A549 treated with CORT108297 at 1 μM for 4 hours (cell line): ENCODE data around the gene DCAF17. TPM values are rescaled to one million over a fixed set of nuclear protein-coding genes. Genes with fewer than 3 reads are reported as not detected.

ENCODE experiments used
- total RNA-seq: library from RNA; stranded (reverse); fragments of 200-300 nt; extraction: Qiagen RNA extraction; gene quantifications from 5 replicates; pipeline ENCODE4 v1.2.3, GENCODE V29; 2022

Gene DCAF17, protein sequence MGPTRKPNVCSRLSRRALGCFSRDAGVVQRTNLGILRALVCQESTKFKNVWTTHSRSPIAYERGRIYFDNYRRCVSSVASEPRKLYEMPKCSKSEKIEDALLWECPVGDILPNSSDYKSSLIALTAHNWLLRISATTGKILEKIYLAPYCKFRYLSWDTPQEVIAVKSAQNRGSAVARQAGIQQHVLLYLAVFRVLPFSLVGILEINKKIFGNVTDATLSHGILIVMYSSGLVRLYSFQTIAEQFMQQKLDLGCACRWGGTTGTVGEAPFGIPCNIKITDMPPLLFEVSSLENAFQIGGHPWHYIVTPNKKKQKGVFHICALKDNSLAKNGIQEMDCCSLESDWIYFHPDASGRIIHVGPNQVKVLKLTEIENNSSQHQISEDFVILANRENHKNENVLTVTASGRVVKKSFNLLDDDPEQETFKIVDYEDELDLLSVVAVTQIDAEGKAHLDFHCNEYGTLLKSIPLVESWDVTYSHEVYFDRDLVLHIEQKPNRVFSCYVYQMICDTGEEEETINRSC
- total RNA-seq: 7.3 to 11.6 TPM (median 9.9 TPM) in 5 replicates

DNA sequence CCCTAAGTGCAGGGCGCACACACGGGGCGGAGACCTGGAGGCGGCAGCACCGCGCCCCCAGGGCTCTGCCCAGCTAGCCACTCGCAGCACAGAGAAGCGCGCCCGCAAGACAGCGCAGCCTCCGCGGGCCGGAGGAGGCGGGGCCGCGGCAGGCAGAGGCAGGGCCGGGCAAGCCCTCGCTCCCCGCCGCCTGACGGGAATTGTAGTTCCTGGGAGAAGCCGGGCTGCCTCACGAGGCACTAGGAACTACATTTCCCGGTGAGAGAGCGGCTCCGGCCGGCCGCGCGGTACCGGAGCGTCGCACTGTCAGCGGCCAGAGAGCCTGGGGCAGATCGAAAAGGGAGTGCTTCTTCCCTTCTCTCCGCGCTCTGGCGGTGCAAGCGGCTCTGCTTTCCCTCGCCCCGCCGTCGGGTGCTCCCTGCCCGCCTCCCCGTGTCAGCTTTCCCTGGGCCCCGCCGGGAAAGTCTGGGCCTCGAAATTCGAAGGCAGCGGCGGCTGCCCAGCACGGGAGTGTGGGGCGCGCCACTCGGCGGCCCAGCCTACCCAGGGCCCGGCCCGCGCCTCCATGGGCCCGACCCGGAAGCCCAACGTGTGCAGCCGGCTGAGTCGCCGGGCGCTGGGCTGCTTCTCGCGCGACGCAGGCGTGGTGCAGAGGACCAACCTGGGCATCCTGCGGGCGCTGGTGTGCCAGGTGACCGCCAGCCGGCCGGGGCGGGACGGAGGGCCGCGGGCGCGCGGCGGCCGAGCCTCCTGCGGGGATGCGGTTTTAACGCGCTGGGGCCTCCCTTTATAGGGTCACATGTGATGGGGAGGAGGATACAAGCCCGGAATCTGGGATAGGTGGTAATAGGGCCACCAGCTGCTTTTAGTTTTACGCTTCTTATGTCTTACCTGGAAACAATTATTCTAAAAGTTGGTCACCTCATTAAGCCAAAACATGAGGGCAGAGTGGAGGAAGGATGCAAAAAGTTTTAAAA is at the start of gene DCAF17:
DCAF17 (plus strand) TSS at position 214 of the 977 bp plus-strand sequence; CDS start at position 566, 352 bp downstream.

DNA sequence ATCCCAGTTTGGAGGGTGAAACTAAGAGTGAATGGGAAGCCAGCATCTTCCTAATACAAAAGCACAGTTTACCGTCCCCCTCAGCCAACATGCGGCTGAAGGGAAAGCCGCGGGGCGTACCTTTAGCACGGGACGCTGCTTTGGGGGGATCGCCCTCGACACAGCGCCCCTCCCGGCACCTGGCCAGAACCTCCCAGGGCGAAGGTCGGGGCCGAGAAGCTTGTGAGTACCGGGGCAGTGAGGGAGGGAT is 338 bp upstream of the DCAF17 start, which contains the start of gene METTL8:
METTL8 (minus strand) TSS at position 228 of the 250 bp plus-strand sequence. CDS start 41,805 bp downstream, outside the sequence.

DNA sequence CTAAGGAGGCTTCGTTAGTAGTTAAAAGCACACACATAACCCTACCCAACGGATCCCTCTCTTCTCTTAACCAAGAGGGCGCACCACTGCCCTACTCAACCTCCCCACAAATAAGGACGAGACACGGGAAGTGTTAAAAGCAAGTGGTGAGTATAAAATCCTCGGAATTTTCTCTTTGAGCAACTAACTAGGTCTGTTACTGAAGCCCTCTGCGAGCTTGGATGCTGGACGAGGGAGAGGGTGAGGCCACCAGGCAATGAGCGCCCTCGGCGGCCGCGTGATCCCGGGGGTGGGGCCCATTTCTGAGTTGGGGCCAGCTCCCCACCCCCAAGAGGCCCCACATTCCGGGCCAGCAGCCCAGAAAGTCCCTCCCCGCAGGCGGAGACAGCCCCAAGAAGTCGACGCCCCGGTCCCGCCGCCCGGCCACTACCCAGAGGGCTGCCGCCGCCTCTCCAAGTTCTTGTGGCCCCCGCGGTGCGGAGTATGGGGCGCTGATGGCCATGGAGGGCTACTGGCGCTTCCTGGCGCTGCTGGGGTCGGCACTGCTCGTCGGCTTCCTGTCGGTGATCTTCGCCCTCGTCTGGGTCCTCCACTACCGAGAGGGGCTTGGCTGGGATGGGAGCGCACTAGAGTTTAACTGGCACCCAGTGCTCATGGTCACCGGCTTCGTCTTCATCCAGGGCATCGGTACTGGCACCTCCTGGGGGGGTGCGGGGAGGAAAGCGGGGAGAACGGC is 88.2 kb downstream of the DCAF17 start, which contains the start of gene CYBRD1:
CYBRD1 (plus strand) TSS at position 423 of the 736 bp plus-strand sequence; CDS start at position 495, 72 bp downstream.

Other genes with a start within 250 kb of the DCAF17 start
- gene METTL8, start 236 bp upstream of the DCAF17 start, total RNA-seq: 25.4 to 30.7 TPM (median 27.2 TPM) in 5 replicates
- 28.8 to 37.7 TPM (median 33.5 TPM) in 5 replicates for gene CYBRD1, start 88.2 kb downstream of the DCAF17 start, total RNA-seq